Measurements from ENCODE around the gene CCND1. TPM values are rescaled to one million over a fixed set of nuclear protein-coding genes. Genes with fewer than 3 reads are reported as not detected.

Gene CCND1
- polyA plus RNA-seq, 6 donors from 2014 or later: 1.6 to 7.7 (median 4.5) TPM; not detected in 1

GRCh38 chr11:69663326-69663725, 22.4 kb downstream of the CCND1 start:
- Mint-ChIP-seq H3K9me3 (no peaks in the 10 kb centered on the region), H3K27ac (no peak overlapping the region), H3K27me3 (no peaks in the 10 kb centered on the region), H3K36me3 (peaks cover 0 to 16% of the 10 kb centered on the region in 2 donors), H3K4me1 (peaks cover 4 to 13% (median 4%) of the 10 kb centered on the region in 3 donors), H3K4me3 (no peak overlapping the region)
- ATAC-seq (ENCODE audit: low read depth in 2 of 2) (no peak), DNase-seq (no peak)

GRCh38 chr11:69664103-69664775, 23.3 kb downstream of the CCND1 start:
- H3K4me3 Mint-ChIP-seq: no peak overlapping the region
- H3K27ac Mint-ChIP-seq: peak overlapping the region in 1 of 6 donors; percentile 13
- H3K27me3 Mint-ChIP-seq: no peaks in the 10 kb centered on the region
- peaks cover 0 to 16% of the 10 kb centered on the region in 2 donors for H3K36me3 Mint-ChIP-seq
- no peak for DNase-seq
- peaks cover 4 to 13% (median 4%) of the 10 kb centered on the region in 3 donors for H3K4me1 Mint-ChIP-seq
- no peak for ATAC-seq (ENCODE audit: low read depth in 2 of 2)
- H3K9me3 Mint-ChIP-seq: no peaks in the 10 kb centered on the region

- H3K27me3 Mint-ChIP-seq: no peaks in the 10 kb centered on the region
- no peak overlapping the region for H3K4me3 Mint-ChIP-seq
- H3K4me1 Mint-ChIP-seq: peaks cover 1 to 13% (median 4%) of the 10 kb centered on the region in 3 donors
- H3K36me3 Mint-ChIP-seq: peaks cover 0 to 16% of the 10 kb centered on the region in 2 donors
- no peaks in the 10 kb centered on the region for H3K9me3 Mint-ChIP-seq
- DNase-seq (no peak), ATAC-seq (ENCODE audit: low read depth in 2 of 2) (no peak)
- H3K27ac Mint-ChIP-seq: no peak overlapping the region
These were observed 23.9 kb downstream of the CCND1 start for GRCh38 chr11:69664901-69665300.

GRCh38 chr11:69665669-69666068, 24.7 kb downstream of the CCND1 start:
- Mint-ChIP-seq H3K27me3 (no peaks in the 10 kb centered on the region), H3K36me3 (peaks cover 0 to 16% of the 10 kb centered on the region in 2 donors), H3K9me3 (no peaks in the 10 kb centered on the region), H3K4me3 (no peak overlapping the region), H3K27ac (no peak overlapping the region), H3K4me1 (peaks cover 9 to 17% (median 11%) of the 10 kb centered on the region in 3 donors)
- ATAC-seq (ENCODE audit: low read depth in 2 of 2) (no peak), DNase-seq (no peak)

DNA sequence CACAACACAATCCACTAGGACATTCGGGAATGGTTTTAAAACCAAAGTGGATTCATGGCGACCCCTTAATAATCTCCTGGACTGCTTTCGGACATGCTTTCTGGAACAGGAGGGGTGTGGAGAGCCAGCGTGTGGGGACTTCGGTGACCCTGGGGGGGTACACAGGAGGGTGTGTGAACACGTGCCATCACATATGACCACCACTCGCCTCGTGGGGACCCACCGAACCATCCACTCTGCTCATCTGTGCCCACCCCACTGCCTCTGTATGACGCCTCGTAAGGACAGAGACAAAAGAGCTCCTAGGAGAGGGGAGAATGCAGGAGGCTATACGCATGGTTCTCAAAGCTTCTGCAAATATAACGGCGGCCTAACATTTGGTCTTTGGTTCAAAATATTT, 25.3 kb downstream of the CCND1 start:
- peaks cover 0 to 16% of the 10 kb centered on the region in 2 donors for H3K36me3 Mint-ChIP-seq
- DNase-seq: no peak

DNA sequence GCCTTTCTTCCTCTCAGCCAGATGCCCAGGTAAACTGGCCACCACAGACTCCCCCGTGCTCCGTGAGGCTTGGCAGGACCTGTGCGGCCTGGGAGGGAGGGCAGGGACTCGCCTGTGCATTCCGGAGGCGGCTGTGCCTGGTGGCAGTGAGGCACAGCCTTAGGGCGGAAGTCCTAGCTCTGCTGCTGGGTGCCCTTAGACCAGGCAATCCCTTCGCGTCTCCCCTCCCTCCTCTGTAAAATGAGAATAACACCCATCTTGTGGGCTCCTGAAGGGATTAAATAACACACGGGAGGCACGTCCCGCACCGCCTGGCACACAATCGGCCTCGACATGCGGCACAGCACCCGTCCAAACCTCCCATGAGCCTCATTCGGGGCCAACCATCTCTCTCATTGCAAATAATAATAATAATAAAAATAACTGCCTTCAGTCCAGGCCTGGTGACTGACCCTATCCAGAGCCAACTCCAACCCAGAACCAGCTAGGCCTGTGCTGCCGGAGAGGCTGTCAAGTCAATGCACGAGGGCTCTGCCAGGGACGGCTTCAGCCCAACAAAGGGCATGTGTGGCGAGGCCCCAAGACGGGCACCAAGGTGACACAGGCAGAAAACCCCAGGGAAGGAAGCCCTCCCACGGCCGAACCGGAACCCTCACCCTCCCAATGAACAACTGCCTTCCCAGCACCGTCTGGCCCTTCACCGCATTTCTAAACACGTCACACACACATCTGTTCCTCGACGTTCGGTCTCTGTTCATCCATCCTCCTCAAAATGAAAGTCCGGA, 26.0 kb downstream of the CCND1 start:
- H3K9me3 Mint-ChIP-seq: no peaks in the 10 kb centered on the region
- peaks cover 0 to 16% of the 10 kb centered on the region in 2 donors for H3K36me3 Mint-ChIP-seq
- H3K4me3 Mint-ChIP-seq: no peak overlapping the region
- H3K4me1 Mint-ChIP-seq: peaks cover 12 to 21% (median 16%) of the 10 kb centered on the region in 3 donors
- no peak for ATAC-seq (ENCODE audit: low read depth in 2 of 2)
- H3K27ac Mint-ChIP-seq: no peak overlapping the region
- no peaks in the 10 kb centered on the region for H3K27me3 Mint-ChIP-seq
- no peak for DNase-seq

More for the DNA sequence above, 25.3 kb downstream of the CCND1 start:
- ATAC-seq (ENCODE audit: low read depth in 2 of 2): no peak
- H3K27ac Mint-ChIP-seq: no peak overlapping the region
- no peak overlapping the region for H3K4me3 Mint-ChIP-seq
- peaks cover 12 to 16% (median 12%) of the 10 kb centered on the region in 3 donors for H3K4me1 Mint-ChIP-seq
- H3K27me3 Mint-ChIP-seq: no peaks in the 10 kb centered on the region
- H3K9me3 Mint-ChIP-seq: no peaks in the 10 kb centered on the region

- DNase-seq: no peak
- no peaks in the 10 kb centered on the region for H3K27me3 Mint-ChIP-seq
- H3K27ac Mint-ChIP-seq: no peak overlapping the region
These were observed 27.0 kb downstream of the CCND1 start for GRCh38 chr11:69667619-69668604.

DNA sequence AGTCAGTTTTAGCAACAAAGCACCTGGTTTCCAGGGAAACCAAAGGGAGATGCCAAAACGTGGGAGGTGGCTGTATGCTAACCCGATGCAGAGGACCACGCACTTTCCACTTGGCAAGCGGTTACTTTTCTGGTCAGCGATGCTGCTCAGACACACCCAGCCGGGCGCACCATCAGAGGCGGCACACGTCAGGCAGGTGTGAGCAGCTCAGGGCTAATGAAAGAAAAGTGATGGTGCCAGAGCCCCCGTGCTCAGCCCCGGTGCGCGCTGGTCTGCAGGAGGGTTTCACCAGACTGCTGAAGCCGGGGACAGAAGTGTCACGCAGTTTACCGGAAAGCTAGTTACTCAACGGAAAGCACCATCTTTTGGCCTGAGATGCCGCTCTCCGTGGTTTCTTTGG, 28.5 kb downstream of the CCND1 start:
- Mint-ChIP-seq H3K27me3 (no peaks in the 10 kb centered on the region), H3K4me1 (peaks cover 22 to 40% (median 32%) of the 10 kb centered on the region in 3 donors), H3K36me3 (peaks cover 0 to 9% of the 10 kb centered on the region in 2 donors), H3K9me3 (no peaks in the 10 kb centered on the region), H3K4me3 (no peak overlapping the region), H3K27ac (no peak overlapping the region)
- no peak for DNase-seq
- no peak for ATAC-seq (ENCODE audit: low read depth in 2 of 2)

More at GRCh38 chr11:69667619-69668604, 27.0 kb downstream of the CCND1 start:
- H3K9me3 Mint-ChIP-seq: no peaks in the 10 kb centered on the region
- peaks cover 18 to 24% (median 21%) of the 10 kb centered on the region in 3 donors for H3K4me1 Mint-ChIP-seq
- H3K4me3 Mint-ChIP-seq: no peak overlapping the region
- no peak for ATAC-seq (ENCODE audit: low read depth in 2 of 2)
- H3K36me3 Mint-ChIP-seq: peaks cover 0 to 16% of the 10 kb centered on the region in 2 donors

- Mint-ChIP-seq H3K4me3 (peak overlapping the region in 2 of 8 donors; percentile 35 to 74), H3K27ac (peak overlapping the region in 4 of 6 donors; percentile 26 to 77 (median 49)), H3K27me3 (peaks cover 0 to 2% (median 0%) of the 10 kb centered on the region in 3 donors), H3K36me3 (peaks cover 0 to under 1% of the 10 kb centered on the region in 2 donors), H3K4me1 (peaks cover 21 to 46% (median 36%) of the 10 kb centered on the region in 3 donors), H3K9me3 (no peaks in the 10 kb centered on the region)
- DNase-seq (peak; percentile 59), ATAC-seq (ENCODE audit: low read depth in 2 of 2) (peak in 1 of 2 donors; percentile 22)
These were observed 29.3 kb downstream of the CCND1 start for GRCh38 chr11:69670158-69670845.

GRCh38 chr11:69671734-69672465, 30.9 kb downstream of the CCND1 start:
- peaks cover 0 to 3% (median 0%) of the 10 kb centered on the region in 3 donors for H3K27me3 Mint-ChIP-seq
- no peaks in the 10 kb centered on the region for H3K36me3 Mint-ChIP-seq
- H3K27ac Mint-ChIP-seq: peak overlapping the region in 1 of 6 donors; percentile 17
- ATAC-seq (ENCODE audit: low read depth in 2 of 2) (no peak), DNase-seq (no peak)
- no peaks in the 10 kb centered on the region for H3K9me3 Mint-ChIP-seq
- H3K4me1 Mint-ChIP-seq: peaks cover 22 to 50% (median 39%) of the 10 kb centered on the region in 3 donors
- peak overlapping the region in 1 of 8 donors; percentile 94 for H3K4me3 Mint-ChIP-seq

- Mint-ChIP-seq H3K27me3 (peaks cover 0 to 3% (median 0%) of the 10 kb centered on the region in 3 donors), H3K9me3 (no peaks in the 10 kb centered on the region), H3K27ac (peak overlapping the region; percentile 72 to 94 (median 89)), H3K36me3 (no peaks in the 10 kb centered on the region), H3K4me1 (peaks cover 20 to 50% (median 39%) of the 10 kb centered on the region in 3 donors), H3K4me3 (peak overlapping the region; percentile 94 to 99 (median 96))
- ATAC-seq (ENCODE audit: low read depth in 2 of 2) (no peak), DNase-seq (no peak)
These were observed 33.4 kb downstream of the CCND1 start for GRCh38 chr11:69674267-69674885.
